A549 (cell line): ENCODE data around the gene FOXO3.

Source experiments
- CBX2 ChIP-seq: fragments of 200-600 bp; sonication (generic); IDR thresholded peaks from 2 replicates; pipeline ENCODE4 v1.6.1; 2016; ENCODE audit warnings: low read depth, mild to moderate bottlenecking, borderline replicate concordance
- HDAC2 ChIP-seq: fragments of 200-600 bp; sonication (generic); IDR thresholded peaks from 2 replicates; pipeline ENCODE4 v1.6.1; 2016
- JUNB ChIP-seq: fragments of >200 bp; sonication (Bioruptor Twin); formaldehyde crosslinking; IDR thresholded peaks from 2 replicates; pipeline ENCODE4 v1.6.1; 2016
- MYC ChIP-seq: IDR thresholded peaks from 2 replicates; pipeline ENCODE4 v1.6.1; 2012; ENCODE audit warnings: mild to moderate bottlenecking, inconsistent platforms, low read length, improper control_type of control experiment, borderline replicate concordance
- PBX3 ChIP-seq: IDR thresholded peaks from 2 replicates; pipeline ENCODE4 v1.6.1; 2012
- POLR2A ChIP-seq: IDR thresholded peaks from 2 replicates; pipeline ENCODE4 v1.6.1; 2012; ENCODE audit warnings: mild to moderate bottlenecking, low read length
- RFX5 ChIP-seq: fragments of 450-650 bp; IDR thresholded peaks from 2 replicates; pipeline ENCODE4 v1.7.1; 2014; ENCODE audit warnings: antibody characterized with exemption, mild to moderate bottlenecking, moderate library complexity
- RNF2 ChIP-seq: fragments of 200-600 bp; sonication (generic); IDR thresholded peaks from 2 replicates; pipeline ENCODE4 v1.6.1; 2016; ENCODE audit warnings: low read depth, mild to moderate bottlenecking, antibody characterized with exemption, moderate library complexity, borderline replicate concordance
- SMC3 ChIP-seq: fragments of >200 bp; sonication (Bioruptor Twin); formaldehyde crosslinking; IDR thresholded peaks from 3 replicates; pipeline ENCODE4 v1.6.1; 2018; ENCODE audit warnings: inconsistent platforms
- ZC3H11A ChIP-seq: fragments of 450-650 bp; IDR thresholded peaks from 2 replicates; pipeline ENCODE4 v1.6.1; 2014; ENCODE audit warnings: antibody characterized with exemption, mild to moderate bottlenecking
- TF ChIP-seq, protein P1 (sequence below): fragments of >200 bp; sonication (Bioruptor Twin); formaldehyde crosslinking; IDR thresholded peaks from 3 replicates; pipeline ENCODE4 v1.5.1; 2016
- TF ChIP-seq, protein P2 (sequence below): fragments of 200-600 bp; sonication (generic); IDR thresholded peaks from 2 replicates; pipeline ENCODE4 v1.6.1; 2016; ENCODE audit warnings: antibody characterized with exemption, mild to moderate bottlenecking, moderate library complexity
- TF ChIP-seq, protein P3 (sequence below): IDR thresholded peaks from 2 replicates; pipeline ENCODE4 v1.6.1; 2012

GRCh38 chr6:108564178-108564577 is 3.5 kb downstream of the FOXO3 start:
- TF ChIP-seq SMC3 (no peak), RFX5 (no peak), POLR2A (no peak), JUNB (no peak), HDAC2 (no peak), CBX2 (no peak), RNF2 (no peak), ZC3H11A (no peak), MYC (no peak), PBX3 (no peak)
- TF ChIP-seq, protein P1, sequence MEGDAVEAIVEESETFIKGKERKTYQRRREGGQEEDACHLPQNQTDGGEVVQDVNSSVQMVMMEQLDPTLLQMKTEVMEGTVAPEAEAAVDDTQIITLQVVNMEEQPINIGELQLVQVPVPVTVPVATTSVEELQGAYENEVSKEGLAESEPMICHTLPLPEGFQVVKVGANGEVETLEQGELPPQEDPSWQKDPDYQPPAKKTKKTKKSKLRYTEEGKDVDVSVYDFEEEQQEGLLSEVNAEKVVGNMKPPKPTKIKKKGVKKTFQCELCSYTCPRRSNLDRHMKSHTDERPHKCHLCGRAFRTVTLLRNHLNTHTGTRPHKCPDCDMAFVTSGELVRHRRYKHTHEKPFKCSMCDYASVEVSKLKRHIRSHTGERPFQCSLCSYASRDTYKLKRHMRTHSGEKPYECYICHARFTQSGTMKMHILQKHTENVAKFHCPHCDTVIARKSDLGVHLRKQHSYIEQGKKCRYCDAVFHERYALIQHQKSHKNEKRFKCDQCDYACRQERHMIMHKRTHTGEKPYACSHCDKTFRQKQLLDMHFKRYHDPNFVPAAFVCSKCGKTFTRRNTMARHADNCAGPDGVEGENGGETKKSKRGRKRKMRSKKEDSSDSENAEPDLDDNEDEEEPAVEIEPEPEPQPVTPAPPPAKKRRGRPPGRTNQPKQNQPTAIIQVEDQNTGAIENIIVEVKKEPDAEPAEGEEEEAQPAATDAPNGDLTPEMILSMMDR = no peak
- TF ChIP-seq, protein P2, sequence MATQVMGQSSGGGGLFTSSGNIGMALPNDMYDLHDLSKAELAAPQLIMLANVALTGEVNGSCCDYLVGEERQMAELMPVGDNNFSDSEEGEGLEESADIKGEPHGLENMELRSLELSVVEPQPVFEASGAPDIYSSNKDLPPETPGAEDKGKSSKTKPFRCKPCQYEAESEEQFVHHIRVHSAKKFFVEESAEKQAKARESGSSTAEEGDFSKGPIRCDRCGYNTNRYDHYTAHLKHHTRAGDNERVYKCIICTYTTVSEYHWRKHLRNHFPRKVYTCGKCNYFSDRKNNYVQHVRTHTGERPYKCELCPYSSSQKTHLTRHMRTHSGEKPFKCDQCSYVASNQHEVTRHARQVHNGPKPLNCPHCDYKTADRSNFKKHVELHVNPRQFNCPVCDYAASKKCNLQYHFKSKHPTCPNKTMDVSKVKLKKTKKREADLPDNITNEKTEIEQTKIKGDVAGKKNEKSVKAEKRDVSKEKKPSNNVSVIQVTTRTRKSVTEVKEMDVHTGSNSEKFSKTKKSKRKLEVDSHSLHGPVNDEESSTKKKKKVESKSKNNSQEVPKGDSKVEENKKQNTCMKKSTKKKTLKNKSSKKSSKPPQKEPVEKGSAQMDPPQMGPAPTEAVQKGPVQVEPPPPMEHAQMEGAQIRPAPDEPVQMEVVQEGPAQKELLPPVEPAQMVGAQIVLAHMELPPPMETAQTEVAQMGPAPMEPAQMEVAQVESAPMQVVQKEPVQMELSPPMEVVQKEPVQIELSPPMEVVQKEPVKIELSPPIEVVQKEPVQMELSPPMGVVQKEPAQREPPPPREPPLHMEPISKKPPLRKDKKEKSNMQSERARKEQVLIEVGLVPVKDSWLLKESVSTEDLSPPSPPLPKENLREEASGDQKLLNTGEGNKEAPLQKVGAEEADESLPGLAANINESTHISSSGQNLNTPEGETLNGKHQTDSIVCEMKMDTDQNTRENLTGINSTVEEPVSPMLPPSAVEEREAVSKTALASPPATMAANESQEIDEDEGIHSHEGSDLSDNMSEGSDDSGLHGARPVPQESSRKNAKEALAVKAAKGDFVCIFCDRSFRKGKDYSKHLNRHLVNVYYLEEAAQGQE = no peak
- TF ChIP-seq, protein P3, sequence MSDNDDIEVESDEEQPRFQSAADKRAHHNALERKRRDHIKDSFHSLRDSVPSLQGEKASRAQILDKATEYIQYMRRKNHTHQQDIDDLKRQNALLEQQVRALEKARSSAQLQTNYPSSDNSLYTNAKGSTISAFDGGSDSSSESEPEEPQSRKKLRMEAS = no peak
